HCT116 (cell line): ENCODE data around the gene ARRDC3. TPM values are rescaled to one million over a fixed set of nuclear protein-coding genes. Genes with fewer than 3 reads are reported as not detected.
"Not testable (repeated sequence)": the region's sequence is repeated elsewhere in the genome, so short reads cannot be mapped to it uniquely, and the experiment has no call there.

ENCODE experiments used
- ATAC-seq: fragments of 200-7000 bp; cut with Tn5 transposase; 2 replicates; pipeline ENCODE4 v1.9.1; 2020; ENCODE audit warnings: mild to moderate bottlenecking, moderate library complexity
- BruUV-seq: library from RNA; stranded (reverse); fragments of 400-500 nt; replicated peaks from 2 replicates; lab custom pipeline; 2021; lab: Mats Ljungman, UMichigan
- CTCF ChIA-PET: fragments of 300-600 bp; sonication (Branson Sonifier 250); formaldehyde crosslinking; loops from one replicate; lab custom pipeline; 2021; ENCODE audit warnings: antibody characterized with exemption; lab: Charles Lee
- POLR2A ChIA-PET: fragments of 300-600, 350-600 bp; sonication (Branson Sonifier 250); formaldehyde crosslinking; loops from one replicate; lab custom pipeline; 2021; ENCODE audit warnings: antibody characterized with exemption; lab: Charles Lee
- RAD21 ChIA-PET, 2 experiments: fragments of 300-600 bp; sonication (Branson Sonifier 250); formaldehyde crosslinking; loops; one replicate each; lab custom pipeline; 2023; ENCODE audit warnings: low total read pairs in 2 of 2; ENCODE audit not compliant: uncharacterized antibody in 2 of 2, unreplicated experiment in 2 of 2, low non-redundant PET in 1 of 2; lab: Charles Lee
- DNase-seq: peaks from one replicate; pipeline ENCODE4 v3.0.0-alpha.2; 2010; ENCODE audit warnings: low read depth, low spot score
- H2AFZ ChIP-seq: fragments of 200-600 bp; shearing (Covaris generic), sonication (generic); 2 replicates; pipeline ENCODE4 v1.6.1; 2017; ENCODE audit warnings: low read depth, mixed run types, mixed read lengths, antibody characterized with exemption, low read length; ENCODE audit not compliant: poor library complexity, severe bottlenecking
- H3K27ac ChIP-seq: 2 replicates; pipeline ENCODE4 v1.5.1; 2012; ENCODE audit warnings: low read depth, low read length
- H3K27me3 ChIP-seq: fragments of 200-600 bp; sonication (generic); 2 replicates; pipeline ENCODE4 v1.6.1; 2016; ENCODE audit warnings: mixed run types, low read length, mixed read lengths; ENCODE audit not compliant: insufficient read depth
- H3K36me3 ChIP-seq, 2 experiments: fragments of 200-500 bp in 1 of 2; fragments of 200-600 bp in 1 of 2; sonication (Bioruptor generic) in 1 of 2; sonication (generic) in 1 of 2; 2 replicates each; pipeline versions ENCODE4 v1.5.1 to v1.6.1; 2014 to 2016; ENCODE audit warnings: low read length in 2 of 2, inconsistent platforms in 1 of 2, mixed read lengths in 1 of 2, mixed run types in 1 of 2; ENCODE audit not compliant: insufficient read depth in 2 of 2, control insufficient read depth in 1 of 2
- H3K4me1 ChIP-seq, 2 experiments: fragments of 200-600 bp in 1 of 2; sonication (generic) in 1 of 2; 2 replicates each; pipeline versions ENCODE4 v1.5.1 to v1.6.1; 2012 to 2017; ENCODE audit warnings: low read length in 2 of 2, inconsistent platforms in 1 of 2, mild to moderate bottlenecking in 1 of 2, mixed read lengths in 1 of 2, mixed run types in 1 of 2, moderate library complexity in 1 of 2; ENCODE audit not compliant: insufficient read depth in 2 of 2, control insufficient read depth in 1 of 2
- H3K4me2 ChIP-seq: fragments of 200-600 bp; sonication (generic); 2 replicates; pipeline ENCODE4 v1.6.1; 2017; ENCODE audit warnings: mixed run types, low read length, mixed read lengths
- H3K4me3 ChIP-seq, 2 experiments: fragments of 200-600 bp in 1 of 2; sonication (generic) in 1 of 2; replicated peaks in 1 of 2; 2 replicates each; pipeline ENCODE4 v1.5.1; 2011 to 2016; ENCODE audit warnings: low read length in 2 of 2, control low read depth in 1 of 2, low read depth in 1 of 2, mild to moderate bottlenecking in 1 of 2, mixed read lengths in 1 of 2, mixed run types in 1 of 2
- H3K79me2 ChIP-seq: fragments of 200-600 bp; sonication (generic); 2 replicates; pipeline ENCODE4 v1.6.1; 2017; ENCODE audit warnings: mild to moderate bottlenecking, mixed run types, low read length, moderate library complexity, mixed read lengths; ENCODE audit not compliant: insufficient read depth
- H3K9ac ChIP-seq: fragments of 200-600 bp; sonication (generic); 2 replicates; pipeline ENCODE4 v1.6.1; 2016; ENCODE audit warnings: low read length, mixed read lengths
- H3K9me2 ChIP-seq: fragments of 200-600 bp; sonication (generic), shearing (Covaris generic); 2 replicates; pipeline ENCODE4 v1.6.1; 2017; ENCODE audit warnings: mixed run types, mild to moderate bottlenecking, moderate library complexity; ENCODE audit not compliant: insufficient read depth
- H3K9me3 ChIP-seq, 2 experiments: fragments of 200-500 bp in 1 of 2; fragments of 200-600 bp in 1 of 2; sonication (Bioruptor generic) in 1 of 2; sonication (generic) in 1 of 2; 2 replicates each; pipeline ENCODE4 v1.6.1; 2014 to 2017; ENCODE audit warnings: low read length in 2 of 2, mixed read lengths in 2 of 2, inconsistent platforms in 1 of 2, low read depth in 1 of 2, mild to moderate bottlenecking in 1 of 2, mixed run types in 1 of 2, moderate library complexity in 1 of 2; ENCODE audit not compliant: control insufficient read depth in 1 of 2, insufficient read depth in 1 of 2
- H4K20me1 ChIP-seq: fragments of 200-600 bp; sonication (generic), shearing (Covaris generic); 2 replicates; pipeline ENCODE4 v1.6.1; 2017; ENCODE audit warnings: mixed run types, mild to moderate bottlenecking, moderate library complexity; ENCODE audit not compliant: insufficient read depth
- CBX3 ChIP-seq: IDR thresholded peaks from 2 replicates; pipeline ENCODE4 v1.6.1; 2012; ENCODE audit warnings: low read depth
- FOSL1 ChIP-seq: IDR thresholded peaks from 2 replicates; pipeline ENCODE4 v1.6.1; 2012; ENCODE audit warnings: low read depth
- intact Hi-C: fragments of 100-400 bp; cut with micrococcal nuclease; formaldehyde crosslinking; loops from 2 replicates; pipeline ENCODE4 v1.10.0; 2022
- total RNA-seq: library from RNA; stranded (reverse); gene quantifications from one replicate; pipeline ENCODE4 v1.2.1, GENCODE V29; 2021; ENCODE audit not compliant: unreplicated experiment

ARRDC3 gene
- total RNA-seq, 1 experiment from 2014 or later: 41.5 TPM

GRCh38 chr5:91345461-91345860 lies 37.7 kb downstream of the ARRDC3 start:
- Histone ChIP-seq H3K9me2 (no peaks in the 10 kb centered on the region), H3K9ac (no peak overlapping the region), H4K20me1 (no peaks in the 10 kb centered on the region), H3K27ac (no peak overlapping the region), H3K4me2 (no peak overlapping the region), H3K4me1 (no peaks in the 10 kb centered on the region), H3K79me2 (no peaks in the 10 kb centered on the region), H3K36me3 (no peaks in the 10 kb centered on the region), H3K27me3 (no peaks in the 10 kb centered on the region), H3K4me3 (no peak overlapping the region), H3K9me3 (no peaks in the 10 kb centered on the region), H2AFZ (no peak overlapping the region)
- POLR2A ChIA-PET: no interaction called here
- intact Hi-C loops: no loop called here
- BruUV-seq: no TSS peak
- CTCF ChIA-PET: no interaction called here
- no peak for TF ChIP-seq FOSL1
- RAD21 ChIA-PET: no interaction called here
- no peak for DNase-seq
- no peak for ATAC-seq

- TF ChIP-seq CBX3: 0 out of 2 replicates have a peak, but pooled peaks have one; percentile 14
- H3K4me2 ChIP-seq, H3K9ac ChIP-seq, H3K4me3 ChIP-seq, H3K9me3 ChIP-seq, RAD21 ChIA-PET, H2AFZ ChIP-seq, DNase-seq, H3K79me2 ChIP-seq, H3K9me2 ChIP-seq, H3K27ac ChIP-seq, H3K27me3 ChIP-seq, H3K36me3 ChIP-seq, H4K20me1 ChIP-seq, ATAC-seq, intact Hi-C loops, BruUV-seq, H3K4me1 ChIP-seq: not testable (repeated sequence)
- ChIA-PET POLR2A (interaction anchor here (0.9 kb wide), 1 partner anchor 38 kb away, joined by 3 read pairs; the partner anchor contains the start of gene ARRDC3), CTCF (interaction anchor here (1.1 kb wide), 1 partner anchor 125 kb away, joined by 3 read pairs; no protein-coding TSS in a partner anchor)
These were observed 38.4 kb downstream of the ARRDC3 start for GRCh38 chr5:91344661-91345200.
